ENCODE measurements around the gene IGSF9.

Gene IGSF9

GRCh38 chr1:159923203-159924024 is 22.0 kb downstream of the IGSF9 start:
- CTCF ChIA-PET = interaction anchor here (0.6 to 2.7 kb wide), 8 partner anchors 13 to 230 kb away, joined by 3 to 9 read pairs (median 4); no protein-coding TSS in a partner anchor
- TF ChIP-seq CTCF (conservative IDR thresholded peaks at IDR 0.05; ENCODE audit: low read depth) = no peak
- POLR2A ChIA-PET (ENCODE audit: low non-redundant PET) = interaction anchor here (0.6 to 1.3 kb wide), 3 partner anchors 21 to 1416 kb away, joined by 3 to 5 read pairs (median 4); no protein-coding TSS in a partner anchor
- H3K27ac ChIP-seq = peak overlapping the region; percentile 99
- DNase-seq (ENCODE audit: low spot score) = peak; percentile 89

GRCh38 chr1:159922511-159923202 is 22.8 kb downstream of the IGSF9 start:
- peak overlapping the region; percentile 99 for H3K27ac ChIP-seq
- ChIA-PET POLR2A (ENCODE audit: low non-redundant PET) (interaction anchor here (0.6 to 1.3 kb wide), 2 partner anchors 30 to 1417 kb away, joined by 4 to 5 read pairs; no protein-coding TSS in a partner anchor), CTCF (interaction anchor here (1.6 to 2.7 kb wide), 2 partner anchors 29 to 85 kb away, joined by 8 to 11 read pairs; no protein-coding TSS in a partner anchor)
- TF ChIP-seq CTCF (conservative IDR thresholded peaks at IDR 0.05; ENCODE audit: low read depth) = no peak
- DNase-seq (ENCODE audit: low spot score) = no peak

- TF ChIP-seq CTCF (conservative IDR thresholded peaks at IDR 0.05; ENCODE audit: low read depth) = no peak
- H3K27ac ChIP-seq = peak overlapping the region; percentile 99
- DNase-seq (ENCODE audit: low spot score) = no peak
- ChIA-PET POLR2A (ENCODE audit: low non-redundant PET) (no interaction called here), CTCF (interaction anchor here (0.5 to 1.6 kb wide), 2 partner anchors 30 to 86 kb away, joined by 3 to 11 read pairs; no protein-coding TSS in a partner anchor)
These were observed 23.5 kb downstream of the IGSF9 start for GRCh38 chr1:159921700-159922504.

- H3K27ac ChIP-seq = peak overlapping the region; percentile 99
- DNase-seq (ENCODE audit: low spot score) = no peak
- no peak for TF ChIP-seq CTCF (conservative IDR thresholded peaks at IDR 0.05; ENCODE audit: low read depth)
- ChIA-PET POLR2A (ENCODE audit: low non-redundant PET) (no interaction called here), CTCF (interaction anchor here (1.6 kb wide), 1 partner anchor 86 kb away, joined by 11 read pairs; no protein-coding TSS in a partner anchor)
These were observed 24.2 kb downstream of the IGSF9 start for GRCh38 chr1:159921251-159921650.

- no peak for DNase-seq (ENCODE audit: low spot score)
- TF ChIP-seq CTCF (conservative IDR thresholded peaks at IDR 0.05; ENCODE audit: low read depth) = no peak
- POLR2A ChIA-PET (ENCODE audit: low non-redundant PET) = no interaction called here
- CTCF ChIA-PET = no interaction called here
- peak overlapping the region; percentile 89 for H3K27ac ChIP-seq
These were observed 24.8 kb downstream of the IGSF9 start for GRCh38 chr1:159920651-159921050.

- TF ChIP-seq CTCF (conservative IDR thresholded peaks at IDR 0.05; ENCODE audit: low read depth) = no peak
- no peak for DNase-seq (ENCODE audit: low spot score)
- ChIA-PET CTCF (no interaction called here), POLR2A (ENCODE audit: low non-redundant PET) (no interaction called here)
- peak overlapping the region; percentile 89 for H3K27ac ChIP-seq
These were observed 25.2 kb downstream of the IGSF9 start for GRCh38 chr1:159920202-159920601.

Measured in RWPE1 (cell line).